WTC11 (cell line): ENCODE measurements around the gene CD3G. TPM values are rescaled to one million over a fixed set of nuclear protein-coding genes. Genes with fewer than 3 reads are reported as not detected.

Experiments
- ATAC-seq: fragments of 200-7000 bp; cut with Tn5 transposase; 2 replicates; pipeline ENCODE4 v1.10.0; 2021; ENCODE audit warnings: mild to moderate bottlenecking, moderate library complexity
- CTCF ChIA-PET: fragments of 300-600 bp; sonication (Branson Sonifier 250); formaldehyde crosslinking; loops from one replicate; lab custom pipeline; 2021; ENCODE audit warnings: antibody characterized with exemption; lab: Charles Lee
- POLR2A ChIA-PET: fragments of 350-600 bp; sonication (Branson Sonifier 250); formaldehyde crosslinking; loops from one replicate; lab custom pipeline; 2021; ENCODE audit warnings: antibody characterized with exemption; lab: Charles Lee
- DNase-seq: peaks from one replicate; pipeline ENCODE4 v3.0.0; 2021; ENCODE audit warnings: low spot score
- H3K27ac Mint-ChIP-seq: 2 replicates; pipeline ENCODE4 v1.8.0; 2021; ENCODE audit warnings: mixed read lengths
- H3K27me3 Mint-ChIP-seq: 2 replicates; pipeline ENCODE4 v1.8.0; 2021; ENCODE audit warnings: low read depth, mild to moderate bottlenecking, moderate library complexity, mixed read lengths
- H3K36me3 Mint-ChIP-seq: 2 replicates; pipeline ENCODE4 v1.8.0; 2021; ENCODE audit warnings: mixed read lengths
- H3K4me1 Mint-ChIP-seq: 2 replicates; pipeline ENCODE4 v1.8.0; 2022; ENCODE audit warnings: mixed read lengths
- H3K4me3 Mint-ChIP-seq: 2 replicates; pipeline ENCODE4 v1.8.0; 2021; ENCODE audit warnings: mild to moderate bottlenecking, moderate library complexity, mixed read lengths
- H3K9me3 Mint-ChIP-seq: 2 replicates; pipeline ENCODE4 v1.8.0; 2021; ENCODE audit warnings: mixed read lengths
- ARID4B ChIP-seq: sonication (generic); formaldehyde crosslinking; IDR thresholded peaks from 2 replicates; pipeline ENCODE4 v1.8.0; 2023; ENCODE audit warnings: missing genetic modification reagents, mild to moderate bottlenecking, borderline replicate concordance
- ATF2 ChIP-seq: sonication (generic); formaldehyde crosslinking; IDR thresholded peaks from 2 replicates; pipeline ENCODE4 v1.8.1; 2022; ENCODE audit warnings: low read depth, missing genetic modification reagents, borderline replicate concordance
- CDX4 ChIP-seq: fragments of 250-450 bp; sonication (Bioruptor Pico); IDR thresholded peaks from 2 replicates; pipeline ENCODE4 v1.9.0; 2021; ENCODE audit warnings: moderate library complexity, mild to moderate bottlenecking, inconsistent platforms, borderline replicate concordance
- CREM ChIP-seq: sonication (generic); formaldehyde crosslinking; IDR thresholded peaks from 2 replicates; pipeline ENCODE4 v1.8.1; 2022; ENCODE audit warnings: mild to moderate bottlenecking, missing genetic modification reagents, moderate library complexity
- E2F4 ChIP-seq: sonication (generic); formaldehyde crosslinking; IDR thresholded peaks from 2 replicates; pipeline ENCODE4 v1.8.1; 2022; ENCODE audit warnings: low read depth, mild to moderate bottlenecking, moderate library complexity, missing genetic modification reagents, borderline replicate concordance
- FOXK1 ChIP-seq: sonication (generic); formaldehyde crosslinking; IDR thresholded peaks from 2 replicates; pipeline ENCODE4 v1.8.0; 2022; ENCODE audit warnings: mild to moderate bottlenecking, moderate library complexity, missing genetic modification reagents
- IRF1 ChIP-seq: sonication (generic); formaldehyde crosslinking; IDR thresholded peaks from 2 replicates; pipeline ENCODE4 v1.8.0; 2023; ENCODE audit warnings: missing genetic modification reagents
- MAX ChIP-seq: sonication (generic); formaldehyde crosslinking; IDR thresholded peaks from 2 replicates; pipeline ENCODE4 v1.8.0; 2022; ENCODE audit warnings: mild to moderate bottlenecking, missing genetic modification reagents
- NFATC4 ChIP-seq: fragments of 250-450 bp; sonication (Bioruptor Pico); IDR thresholded peaks from 2 replicates; pipeline ENCODE4 v1.9.0; 2021; ENCODE audit warnings: mild to moderate bottlenecking
- NFYB ChIP-seq: sonication (generic); formaldehyde crosslinking; conservative IDR thresholded peaks from 2 replicates; pipeline ENCODE4 v1.8.0; 2022; ENCODE audit warnings: low read depth, missing genetic modification reagents
- NR1H2 ChIP-seq: sonication (generic); formaldehyde crosslinking; IDR thresholded peaks from 2 replicates; pipeline ENCODE4 v1.9.0; 2021; ENCODE audit warnings: mild to moderate bottlenecking, moderate library complexity, missing genetic modification reagents
- NR2C2 ChIP-seq: sonication (generic); formaldehyde crosslinking; IDR thresholded peaks from 2 replicates; pipeline ENCODE4 v1.8.0; 2022; ENCODE audit warnings: mild to moderate bottlenecking, missing genetic modification reagents
- RORB ChIP-seq: fragments of 250-450 bp; sonication (Bioruptor Pico); IDR thresholded peaks from 2 replicates; pipeline ENCODE4 v1.9.0; 2021; ENCODE audit warnings: mild to moderate bottlenecking
- STAT6 ChIP-seq: sonication (generic); formaldehyde crosslinking; conservative IDR thresholded peaks from 2 replicates; pipeline ENCODE4 v1.8.1; 2023; ENCODE audit warnings: mild to moderate bottlenecking, low read depth, missing genetic modification reagents, moderate library complexity
- TCF7 ChIP-seq: sonication (generic); formaldehyde crosslinking; IDR thresholded peaks from 2 replicates; pipeline ENCODE4 v1.8.0; 2022; ENCODE audit warnings: mild to moderate bottlenecking, low read depth, missing genetic modification reagents, moderate library complexity
- USF2 ChIP-seq: sonication (generic); formaldehyde crosslinking; IDR thresholded peaks from 2 replicates; pipeline ENCODE4 v1.8.1; 2023; ENCODE audit warnings: mild to moderate bottlenecking, missing genetic modification reagents, moderate library complexity
- ZNF317 ChIP-seq: sonication (generic); formaldehyde crosslinking; IDR thresholded peaks from 2 replicates; pipeline ENCODE4 v1.8.1; 2023; ENCODE audit warnings: low read depth, mild to moderate bottlenecking, moderate library complexity, missing genetic modification reagents, borderline replicate concordance
- ZNF416 ChIP-seq: fragments of 250-450 bp; sonication (Bioruptor Pico); IDR thresholded peaks from 2 replicates; pipeline ENCODE4 v1.9.0; 2021; ENCODE audit warnings: mild to moderate bottlenecking, inconsistent platforms
- ZNF423 ChIP-seq: fragments of 250-450 bp; sonication (Bioruptor Pico); IDR thresholded peaks from 2 replicates; pipeline ENCODE4 v2.1.2; 2022; ENCODE audit warnings: mild to moderate bottlenecking, moderate library complexity
- total RNA-seq: library from RNA; stranded (reverse); gene quantifications from 3 replicates; pipeline ENCODE4 v1.2.3, GENCODE V29; 2021

CD3G gene
- total RNA-seq, 1 experiment from 2014 or later: 0.20 TPM

- no peaks in the 10 kb centered on the region for H3K27me3 Mint-ChIP-seq
- DNase-seq (no peak), ATAC-seq (no peak)
- TF ChIP-seq RORB (CRISPR knock-in tag): no peak
- no peak for TF ChIP-seq FOXK1 (CRISPR knock-in tag)
- no peak for TF ChIP-seq ATF2
- no peak for TF ChIP-seq ZNF423 (CRISPR knock-in tag)
- TF ChIP-seq NFYB (CRISPR knock-in tag): no peak
- TF ChIP-seq ARID4B (CRISPR knock-in tag): no peak
- TF ChIP-seq CDX4 (CRISPR knock-in tag): no peak
- TF ChIP-seq ZNF317: no peak
- no peak for TF ChIP-seq MAX
- no peak for TF ChIP-seq USF2
- TF ChIP-seq NR1H2 (CRISPR knock-in tag): no peak
- TF ChIP-seq IRF1 (CRISPR knock-in tag): no peak
- CTCF ChIA-PET: no interaction called here
- no peak overlapping the region for H3K27ac Mint-ChIP-seq
- H3K4me3 Mint-ChIP-seq: no peak overlapping the region
- no peaks in the 10 kb centered on the region for H3K9me3 Mint-ChIP-seq
- POLR2A ChIA-PET: no interaction called here
- H3K4me1 Mint-ChIP-seq: 0 out of 2 replicates have a peak, but pooled peaks cover 4% of the 10 kb centered on the region
- H3K36me3 Mint-ChIP-seq: peaks cover 37% of the 10 kb centered on the region
These were observed 22.1 kb downstream of the CD3G start for GRCh38 chr11:118366287-118366686.

- H3K27me3 Mint-ChIP-seq: no peaks in the 10 kb centered on the region
- H3K36me3 Mint-ChIP-seq: peaks cover 65% of the 10 kb centered on the region
- 0 out of 2 replicates have a peak, but pooled peaks cover 4% of the 10 kb centered on the region for H3K4me1 Mint-ChIP-seq
- no peak for DNase-seq
- no peak overlapping the region for H3K27ac Mint-ChIP-seq
- TF ChIP-seq TCF7 (no peak), CREM (CRISPR knock-in tag) (no peak), NFATC4 (no peak)
- TF ChIP-seq, all 79 proteins: peak for 0
- no peak overlapping the region for H3K4me3 Mint-ChIP-seq
- ChIA-PET CTCF (no interaction called here), POLR2A (no interaction called here)
- H3K9me3 Mint-ChIP-seq: no peaks in the 10 kb centered on the region
- no peak for ATAC-seq
These were observed 26.6 kb downstream of the CD3G start for GRCh38 chr11:118370774-118371173.

- Mint-ChIP-seq H3K27me3 (no peaks in the 10 kb centered on the region), H3K27ac (no peak overlapping the region), H3K36me3 (peaks cover 63% of the 10 kb centered on the region), H3K9me3 (no peaks in the 10 kb centered on the region), H3K4me3 (no peak overlapping the region), H3K4me1 (0 out of 2 replicates have a peak, but pooled peaks cover 4% of the 10 kb centered on the region)
- CTCF ChIA-PET: no interaction called here
- DNase-seq: no peak
- no peak for ATAC-seq
- no peak for TF ChIP-seq ZNF416 (CRISPR knock-in tag)
- TF ChIP-seq NR2C2: no peak
- TF ChIP-seq E2F4 (CRISPR knock-in tag): no peak
- TF ChIP-seq STAT6 (CRISPR knock-in tag): no peak
- POLR2A ChIA-PET: interaction anchor here (0.6 kb wide), 1 partner anchor 169 kb away, joined by 3 read pairs; no protein-coding TSS in a partner anchor
These were observed 29.1 kb downstream of the CD3G start for GRCh38 chr11:118373263-118373662.
